EL (cell line): Measurements from ENCODE around the gene OR4A47.
"Not testable (repeated sequence)": the region's sequence is repeated elsewhere in the genome, so short reads cannot be mapped to it uniquely, and the experiment has no call there.

Experiments
- DNase-seq: peaks from one replicate; pipeline ENCODE4 v3.0.0-alpha.2; 2016

Gene OR4A47

GRCh38 chr11:48488493-48488892 is at the start of gene OR4A47:
Gene OR4A47 (plus strand): TSS chr11:48488793. CDS start chr11:48488793, 0 bp downstream.
- DNase-seq = not testable (repeated sequence)

- not testable (repeated sequence) for DNase-seq
Observed at GRCh38 chr11:48455909-48456308, 32.7 kb upstream of the OR4A47 start.

- not testable (repeated sequence) for DNase-seq
Observed at GRCh38 chr11:48473966-48474365, 14.6 kb upstream of the OR4A47 start.

GRCh38 chr11:48474703-48475102 is 13.9 kb upstream of the OR4A47 start:
- DNase-seq = not testable (repeated sequence)

GRCh38 chr11:48506169-48506568 is 17.6 kb downstream of the OR4A47 start:
- not testable (repeated sequence) for DNase-seq

GRCh38 chr11:48538991-48539390 is 50.4 kb downstream of the OR4A47 start:
- DNase-seq = no peak
